GM19193 (cell line): ENCODE results near the gene TNS1.

ENCODE experiments used
- POLR2A ChIP-seq: IDR thresholded peaks from 4 replicates; pipeline ENCODE4 v1.6.1; 2011; ENCODE audit not compliant: insufficient read depth, insufficient read length; ENCODE audit errors: extremely low read depth

TNS1 gene

GRCh38 chr2:217790195-217790594 is 212.6 kb downstream of the TNS1 start:
- no peak for TF ChIP-seq POLR2A

GRCh38 chr2:217789736-217790181 is 213.0 kb downstream of the TNS1 start:
- TF ChIP-seq POLR2A, result no peak

- TF ChIP-seq POLR2A, result no peak
Measured at GRCh38 chr2:217789003-217789735, 213.6 kb downstream of the TNS1 start.

GRCh38 chr2:217788669-217789002 is 214.2 kb downstream of the TNS1 start:
- TF ChIP-seq POLR2A, result no peak

- no peak for TF ChIP-seq POLR2A
Measured at GRCh38 chr2:217787160-217787877, 215.5 kb downstream of the TNS1 start.

- TF ChIP-seq POLR2A, result no peak
Measured at GRCh38 chr2:217785544-217786045, 217.2 kb downstream of the TNS1 start.

GRCh38 chr2:217784996-217785543 is 217.7 kb downstream of the TNS1 start:
- TF ChIP-seq POLR2A, result no peak

- TF ChIP-seq POLR2A, result no peak
Measured at GRCh38 chr2:217783243-217783642, 219.6 kb downstream of the TNS1 start.

- TF ChIP-seq POLR2A, result no peak
Measured at GRCh38 chr2:217777906-217778305, 224.9 kb downstream of the TNS1 start.

GRCh38 chr2:217776631-217777030 is 226.2 kb downstream of the TNS1 start:
- TF ChIP-seq POLR2A, result no peak

GRCh38 chr2:217775920-217776503 is 226.8 kb downstream of the TNS1 start:
- no peak for TF ChIP-seq POLR2A

- no peak for TF ChIP-seq POLR2A
Measured at GRCh38 chr2:217774232-217774631, 228.6 kb downstream of the TNS1 start.

- no peak for TF ChIP-seq POLR2A
Measured at GRCh38 chr2:217773539-217773938, 229.3 kb downstream of the TNS1 start.

- no peak for TF ChIP-seq POLR2A
Measured at GRCh38 chr2:217766356-217766755, 236.4 kb downstream of the TNS1 start.

GRCh38 chr2:217761645-217762277 is 241.0 kb downstream of the TNS1 start:
- TF ChIP-seq POLR2A, result no peak
